Measurements from ENCODE around the gene CDH23. TPM values are rescaled to one million over a fixed set of nuclear protein-coding genes. Genes with fewer than 3 reads are reported as not detected.

Gene CDH23
- total and polyA plus RNA-seq, 10 of the 15 experiments (the other 5 are each of a cell fraction or from before 2014, with no cell fraction given), result 0.09 to 0.40 (median 0.15) TPM; not detected in 1

- intact Hi-C loops (cut with micrococcal nuclease; ENCODE audit: unreplicated experiment) (no loop called here), in situ Hi-C loops (cut with MboI) (no loop called here)
- BruUV-seq (replicated peaks), result no TSS peak
- TF ChIP-seq E2F8 (IDR thresholded peaks at IDR 0.05; ENCODE audit: low read depth, partially characterized antibody), result no peak
- SMC1A ChIA-PET (ENCODE audit: uncharacterized antibody, unreplicated experiment), result interaction anchor here (1.7 kb wide), 1 partner anchor 14 kb away, joined by 9 read pairs; no protein-coding TSS in a partner anchor
- Histone ChIP-seq H3K4me2 (ENCODE audit: control insufficient read depth, insufficient read depth) (no peak overlapping the region), H3K79me2 (ENCODE audit: control insufficient read depth, insufficient read depth, low read length) (no peaks in the 10 kb centered on the region), H3K4me1 (ENCODE audit: control insufficient read depth, insufficient read depth, low read length) (peaks cover 49% of the 10 kb centered on the region), H4K20me1 (ENCODE audit: control insufficient read depth, insufficient read depth) (no peaks in the 10 kb centered on the region), H3K27me3 (replicated peaks in 1 of 2; ENCODE audit: control insufficient read depth in 2 of 2, insufficient read depth in 2 of 2, low read length in 1 of 2) (no peaks in the 10 kb centered on the region; a peak in 1 of 4 replicates), H3K36me3 (ENCODE audit: control insufficient read depth in 2 of 2, insufficient read depth in 2 of 2, low read length in 1 of 2) (peaks cover 0 to 2% of the 10 kb centered on the region in 2 experiments; a peak in 1 of 4 replicates), H3K27ac (ENCODE audit: control insufficient read depth, insufficient read depth) (no peak overlapping the region), H3K9me3 (replicated peaks; ENCODE audit: control insufficient read depth, insufficient read depth, low read length) (no peaks in the 10 kb centered on the region), H3K4me3 (no peak overlapping the region), H3K9ac (ENCODE audit: control insufficient read depth, insufficient read depth, low read length) (no peak overlapping the region), H2AFZ (ENCODE audit: control insufficient read depth, low read depth, low read length) (no peak overlapping the region)
- FAIRE-seq (no peak), ATAC-seq (no peak), DNase-seq (ENCODE audit: low read depth, low spot score) (no peak)
- POLR2A ChIA-PET, result interaction anchor here (1.1 kb wide), 1 partner anchor 14 kb away, joined by 3 read pairs; no protein-coding TSS in a partner anchor
- CTCF ChIA-PET, result interaction anchor here (0.7 to 1.6 kb wide), 2 partner anchors 20 to 144 kb away, joined by 3 to 4 read pairs; no protein-coding TSS in a partner anchor
- RAD21 ChIA-PET (ENCODE audit: unreplicated experiment), result interaction anchor here (1.4 kb wide), 1 partner anchor 20 kb away, joined by 3 read pairs; no protein-coding TSS in a partner anchor
- 25% methylated on average over 8 of the region's 8 CpGs for WGBS (ENCODE audit: insufficient coverage, insufficient replicate concordance, low lambda C conversion rate, missing lambda C conversion rate)
These were observed 355.8 kb downstream of the CDH23 start for GRCh38 chr10:71752391-71753090.

Measured in GM12878 (cell line).